Brain microvascular endothelial cell (primary cell): ENCODE results near the gene WNT7A.
"Not testable (repeated sequence)": the region's sequence is repeated elsewhere in the genome, so short reads cannot be mapped to it uniquely, and the experiment has no call there.

ENCODE experiments used
- DNase-seq: peaks from one replicate; pipeline ENCODE4 v3.0.0-alpha.2; 2020
- H3K27ac ChIP-seq: fragments of 250-450 bp; sonication (Bioruptor Pico); 2 replicates; pipeline ENCODE4 v1.5.1; 2020; ENCODE audit warnings: mild to moderate bottlenecking, moderate library complexity
- H3K27me3 ChIP-seq: fragments of 250-450 bp; sonication (Bioruptor Pico); replicated peaks from 2 replicates; pipeline ENCODE4 v1.5.1; 2020; ENCODE audit warnings: mild to moderate bottlenecking
- H3K36me3 ChIP-seq: fragments of 250-450 bp; sonication (Bioruptor Pico); replicated peaks from 2 replicates; pipeline ENCODE4 v1.5.1; 2020; ENCODE audit warnings: mild to moderate bottlenecking
- H3K4me3 ChIP-seq: 2 replicates; pipeline ENCODE4 v1.5.1; 2011; ENCODE audit warnings: low read depth, mild to moderate bottlenecking, control low read depth, low read length, moderate library complexity
- CTCF ChIP-seq: IDR thresholded peaks from 2 replicates; pipeline ENCODE4 v1.5.1; 2011; ENCODE audit warnings: low read depth, mild to moderate bottlenecking, moderate library complexity, low read length, control low read depth, inconsistent platforms; ENCODE audit errors: missing control alignments
- in situ Hi-C: cut with HindIII; loops from 2 replicates; pipeline ENCODE4 v1.10.0; 2017; ENCODE audit warnings: low sequenced_read_pairs, low pct_ligation_motif_present

The WNT7A gene

GRCh38 chr3:13858768-13859520 is 20.9 kb downstream of the WNT7A start:
- DNase-seq, result no peak
- no peak for TF ChIP-seq CTCF
- Histone ChIP-seq H3K27me3 (no peaks in the 10 kb centered on the region), H3K27ac (no peak overlapping the region), H3K4me3 (no peak overlapping the region), H3K36me3 (no peaks in the 10 kb centered on the region)
- in situ Hi-C loops, result no loop called here

- Histone ChIP-seq H3K4me3 (no peak overlapping the region), H3K36me3 (no peaks in the 10 kb centered on the region), H3K27ac (no peak overlapping the region), H3K27me3 (no peaks in the 10 kb centered on the region)
- in situ Hi-C loops, result no loop called here
- DNase-seq, result no peak
- TF ChIP-seq CTCF, result no peak
Measured at GRCh38 chr3:13857702-13858380, 22.0 kb downstream of the WNT7A start.

GRCh38 chr3:13856628-13857027 is 23.2 kb downstream of the WNT7A start:
- in situ Hi-C loops, H3K27ac ChIP-seq, H3K36me3 ChIP-seq, H3K4me3 ChIP-seq, H3K27me3 ChIP-seq, DNase-seq: not testable (repeated sequence)

GRCh38 chr3:13856006-13856405 is 23.9 kb downstream of the WNT7A start:
- Histone ChIP-seq H3K27ac (no peak overlapping the region), H3K27me3 (no peaks in the 10 kb centered on the region), H3K36me3 (no peaks in the 10 kb centered on the region), H3K4me3 (no peak overlapping the region)
- no peak for TF ChIP-seq CTCF
- in situ Hi-C loops, result no loop called here
- no peak for DNase-seq

- no peak for DNase-seq
- H3K4me3 ChIP-seq, result no peak overlapping the region
- H3K27ac ChIP-seq, result no peak overlapping the region
- in situ Hi-C loops, result no loop called here
- H3K36me3 ChIP-seq, result no peaks in the 10 kb centered on the region
- H3K27me3 ChIP-seq, result no peaks in the 10 kb centered on the region
- TF ChIP-seq CTCF, result no peak
Measured at GRCh38 chr3:13854492-13854891, 25.4 kb downstream of the WNT7A start.

GRCh38 chr3:13853978-13854296 is 25.9 kb downstream of the WNT7A start:
- Histone ChIP-seq H3K27ac (no peak overlapping the region), H3K36me3 (no peaks in the 10 kb centered on the region), H3K4me3 (no peak overlapping the region), H3K27me3 (no peaks in the 10 kb centered on the region)
- in situ Hi-C loops, result no loop called here
- no peak for TF ChIP-seq CTCF
- no peak for DNase-seq
